SK-N-SH (cell line): Measurements from ENCODE around the gene FOXP1.

Experiments used
- EP300 ChIP-seq, 2 experiments: IDR thresholded peaks; 2 replicates each; pipeline versions ENCODE4 v1.4.0 to v1.6.1; 2012; ENCODE audit warnings: borderline replicate concordance in 1 of 2, low read depth in 1 of 2, low read length in 1 of 2
- TEAD4 ChIP-seq: IDR thresholded peaks from 2 replicates; pipeline ENCODE4 v1.4.0; 2012; ENCODE audit warnings: mild to moderate bottlenecking, borderline replicate concordance; ENCODE audit not compliant: insufficient read depth

DNA sequence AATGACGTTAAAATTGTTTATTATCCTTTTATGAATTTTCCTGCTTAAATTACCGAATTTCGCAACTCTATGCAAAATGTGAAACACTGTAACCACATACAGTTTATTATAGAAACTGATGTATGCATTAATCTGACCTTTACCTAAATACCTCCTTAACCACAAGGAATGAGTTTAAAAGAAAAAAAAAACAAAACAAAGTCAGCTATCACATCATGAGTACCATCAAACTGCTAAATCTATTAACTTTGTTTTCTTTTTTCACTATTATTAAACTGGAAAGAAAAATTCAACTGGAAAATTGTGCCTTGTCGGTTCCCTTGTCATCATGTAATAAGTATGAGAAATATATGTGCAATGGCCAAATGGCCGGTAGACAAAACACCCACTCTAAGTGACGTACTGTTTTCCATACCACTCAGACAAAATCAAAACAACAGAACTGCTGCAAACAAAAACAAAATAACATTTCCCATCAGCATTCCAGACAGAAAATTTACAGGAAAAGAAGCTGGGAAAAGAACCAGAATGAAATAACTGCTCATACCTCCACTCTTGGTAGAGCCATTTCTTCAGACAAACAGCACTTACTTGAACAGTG lies 415.3 kb downstream of the FOXP1 start:
- TF ChIP-seq TEAD4 (no peak), EP300 (IDR thresholded peaks at IDR 0.05; ENCODE audit: borderline replicate concordance in 1 of 2, low read depth in 1 of 2, low read length in 1 of 2) (no peak)
